DOHH2 (cell line): ENCODE data around the gene SNCG.

ENCODE experiments used
- H3F3A ChIP-seq: fragments of 200-600 bp; sonication (generic), shearing (Covaris generic); 2 replicates; pipeline ENCODE4 v1.6.0; 2016; ENCODE audit warnings: antibody characterized with exemption, mild to moderate bottlenecking; ENCODE audit not compliant: control insufficient read depth, insufficient read depth
- H3K27ac ChIP-seq: fragments of 200-600 bp; sonication (generic); 2 replicates; pipeline ENCODE4 v1.5.1; 2014; ENCODE audit warnings: low read depth, mild to moderate bottlenecking, low read length, moderate library complexity
- H3K27me3 ChIP-seq: fragments of 200-600 bp; sonication (generic); 2 replicates; pipeline ENCODE4 v1.6.1; 2014; ENCODE audit warnings: mild to moderate bottlenecking, low read length, mixed read lengths; ENCODE audit not compliant: control insufficient read depth
- H3K36me3 ChIP-seq: fragments of 200-600 bp; sonication (generic); 2 replicates; pipeline ENCODE4 v1.6.1; 2014; ENCODE audit warnings: mild to moderate bottlenecking, low read length, moderate library complexity, mixed read lengths; ENCODE audit not compliant: control insufficient read depth
- H3K4me1 ChIP-seq: fragments of 200-600 bp; sonication (generic); 2 replicates; pipeline ENCODE4 v1.6.1; 2014; ENCODE audit warnings: mild to moderate bottlenecking, low read length, mixed read lengths; ENCODE audit not compliant: control insufficient read depth
- H3K4me2 ChIP-seq: fragments of 200-600 bp; sonication (generic); 2 replicates; pipeline ENCODE4 v1.6.0; 2014; ENCODE audit warnings: mild to moderate bottlenecking, low read length, moderate library complexity
- H3K4me3 ChIP-seq: fragments of 200-600 bp; sonication (generic); 2 replicates; pipeline ENCODE4 v1.5.1; 2014; ENCODE audit warnings: mild to moderate bottlenecking, low read length, mixed read lengths
- H3K79me2 ChIP-seq: fragments of 200-600 bp; sonication (generic); 2 replicates; pipeline ENCODE4 v1.6.1; 2014; ENCODE audit warnings: mild to moderate bottlenecking, low read length, mixed read lengths; ENCODE audit not compliant: control insufficient read depth
- H3K9me2 ChIP-seq: fragments of 200-600 bp; sonication (generic); replicated peaks from 2 replicates; pipeline ENCODE4 v1.6.1; 2014; ENCODE audit warnings: mild to moderate bottlenecking, low read length, mixed read lengths; ENCODE audit not compliant: control insufficient read depth
- H3K9me3 ChIP-seq: fragments of 200-600 bp; sonication (generic); 2 replicates; pipeline ENCODE4 v1.6.1; 2014; ENCODE audit warnings: antibody characterized with exemption, low read length, mixed read lengths; ENCODE audit not compliant: control insufficient read depth, insufficient read depth
- H4K20me1 ChIP-seq: fragments of 200-600 bp; sonication (generic); 2 replicates; pipeline ENCODE4 v1.6.0; 2014; ENCODE audit warnings: low read depth, mild to moderate bottlenecking, antibody characterized with exemption, low read length, moderate library complexity; ENCODE audit not compliant: control insufficient read depth, insufficient read depth
- EZH2phosphoT487 ChIP-seq: fragments of 200-600 bp; sonication (generic); IDR thresholded peaks from 2 replicates; pipeline ENCODE4 v1.6.1; 2017; ENCODE audit warnings: borderline replicate concordance, mild to moderate bottlenecking, antibody characterized with exemption, low read length, moderate library complexity, mixed read lengths
- TF ChIP-seq, protein P1 (sequence below): fragments of 200-600 bp; sonication (generic); IDR thresholded peaks from one replicate; pipeline ENCODE4 v1.5.1; 2014; ENCODE audit warnings: antibody characterized with exemption, mild to moderate bottlenecking, low read depth, low read length; ENCODE audit not compliant: poor library complexity, severe bottlenecking

The SNCG gene

DNA sequence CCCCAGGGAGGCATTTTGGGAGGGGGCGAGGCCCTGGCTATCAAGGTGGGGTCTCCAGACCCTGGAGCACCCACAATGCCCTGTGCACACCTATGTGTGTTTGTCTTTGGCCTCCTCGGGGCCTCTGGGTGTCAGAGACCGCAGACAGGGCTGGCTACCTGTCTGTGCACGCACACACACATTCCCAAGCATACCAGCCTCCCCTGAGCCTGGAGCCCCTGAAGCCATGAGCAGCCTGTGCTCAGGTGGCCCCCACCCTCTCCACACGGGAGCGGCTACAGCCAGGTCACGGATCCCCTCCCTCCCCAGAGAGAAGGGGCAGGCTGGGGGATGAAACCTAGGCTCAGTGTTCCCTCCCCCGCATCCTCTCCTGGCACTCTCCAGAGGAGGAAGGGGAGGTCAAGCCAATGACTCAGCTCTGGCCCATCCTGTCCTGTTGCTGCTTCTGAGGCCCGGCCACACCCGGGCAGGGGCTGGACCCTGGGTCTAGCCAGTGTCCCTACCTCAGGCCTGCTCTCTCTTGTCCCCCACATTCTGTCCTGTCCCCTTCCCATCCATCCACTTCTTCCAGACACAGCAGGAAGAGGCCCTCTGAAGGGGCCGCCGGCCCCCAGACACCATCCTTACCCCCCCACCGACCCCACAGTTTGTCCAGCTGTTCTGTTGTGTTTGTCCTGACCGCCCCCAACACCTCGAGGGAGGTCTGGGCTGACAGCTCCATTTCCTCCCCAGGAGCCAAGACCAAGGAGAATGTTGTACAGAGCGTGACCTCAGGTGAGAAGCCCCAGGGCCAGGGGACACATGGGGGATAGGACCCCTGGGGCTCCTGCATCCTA lies 720 bp downstream of the SNCG start:
- H3F3A ChIP-seq: no peaks in the 10 kb centered on the region
- no peaks in the 10 kb centered on the region for H3K9me3 ChIP-seq
- no peaks in the 10 kb centered on the region for H3K79me2 ChIP-seq
- H4K20me1 ChIP-seq: no peaks in the 10 kb centered on the region
- TF ChIP-seq, protein P1, sequence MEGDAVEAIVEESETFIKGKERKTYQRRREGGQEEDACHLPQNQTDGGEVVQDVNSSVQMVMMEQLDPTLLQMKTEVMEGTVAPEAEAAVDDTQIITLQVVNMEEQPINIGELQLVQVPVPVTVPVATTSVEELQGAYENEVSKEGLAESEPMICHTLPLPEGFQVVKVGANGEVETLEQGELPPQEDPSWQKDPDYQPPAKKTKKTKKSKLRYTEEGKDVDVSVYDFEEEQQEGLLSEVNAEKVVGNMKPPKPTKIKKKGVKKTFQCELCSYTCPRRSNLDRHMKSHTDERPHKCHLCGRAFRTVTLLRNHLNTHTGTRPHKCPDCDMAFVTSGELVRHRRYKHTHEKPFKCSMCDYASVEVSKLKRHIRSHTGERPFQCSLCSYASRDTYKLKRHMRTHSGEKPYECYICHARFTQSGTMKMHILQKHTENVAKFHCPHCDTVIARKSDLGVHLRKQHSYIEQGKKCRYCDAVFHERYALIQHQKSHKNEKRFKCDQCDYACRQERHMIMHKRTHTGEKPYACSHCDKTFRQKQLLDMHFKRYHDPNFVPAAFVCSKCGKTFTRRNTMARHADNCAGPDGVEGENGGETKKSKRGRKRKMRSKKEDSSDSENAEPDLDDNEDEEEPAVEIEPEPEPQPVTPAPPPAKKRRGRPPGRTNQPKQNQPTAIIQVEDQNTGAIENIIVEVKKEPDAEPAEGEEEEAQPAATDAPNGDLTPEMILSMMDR: no peak
- no peak for TF ChIP-seq EZH2phosphoT487
- no peaks in the 10 kb centered on the region for H3K36me3 ChIP-seq
- no peak overlapping the region for H3K27ac ChIP-seq
- no peak overlapping the region for H3K4me3 ChIP-seq
- no peaks in the 10 kb centered on the region for H3K9me2 ChIP-seq
- H3K4me1 ChIP-seq: no peaks in the 10 kb centered on the region
- H3K27me3 ChIP-seq: no peaks in the 10 kb centered on the region
- no peak overlapping the region for H3K4me2 ChIP-seq

- H3K9me2 ChIP-seq: no peaks in the 10 kb centered on the region
- H3F3A ChIP-seq: no peaks in the 10 kb centered on the region
- no peaks in the 10 kb centered on the region for H3K36me3 ChIP-seq
- TF ChIP-seq, protein P1: no peak
- no peaks in the 10 kb centered on the region for H3K27me3 ChIP-seq
- H4K20me1 ChIP-seq: no peaks in the 10 kb centered on the region
- H3K79me2 ChIP-seq: no peaks in the 10 kb centered on the region
- H3K4me1 ChIP-seq: no peaks in the 10 kb centered on the region
- H3K4me3 ChIP-seq: no peak overlapping the region
- no peak overlapping the region for H3K27ac ChIP-seq
- H3K4me2 ChIP-seq: no peak overlapping the region
- H3K9me3 ChIP-seq: no peaks in the 10 kb centered on the region
Measured at GRCh38 chr10:86959737-86960002, 1.3 kb downstream of the SNCG start.

DNA sequence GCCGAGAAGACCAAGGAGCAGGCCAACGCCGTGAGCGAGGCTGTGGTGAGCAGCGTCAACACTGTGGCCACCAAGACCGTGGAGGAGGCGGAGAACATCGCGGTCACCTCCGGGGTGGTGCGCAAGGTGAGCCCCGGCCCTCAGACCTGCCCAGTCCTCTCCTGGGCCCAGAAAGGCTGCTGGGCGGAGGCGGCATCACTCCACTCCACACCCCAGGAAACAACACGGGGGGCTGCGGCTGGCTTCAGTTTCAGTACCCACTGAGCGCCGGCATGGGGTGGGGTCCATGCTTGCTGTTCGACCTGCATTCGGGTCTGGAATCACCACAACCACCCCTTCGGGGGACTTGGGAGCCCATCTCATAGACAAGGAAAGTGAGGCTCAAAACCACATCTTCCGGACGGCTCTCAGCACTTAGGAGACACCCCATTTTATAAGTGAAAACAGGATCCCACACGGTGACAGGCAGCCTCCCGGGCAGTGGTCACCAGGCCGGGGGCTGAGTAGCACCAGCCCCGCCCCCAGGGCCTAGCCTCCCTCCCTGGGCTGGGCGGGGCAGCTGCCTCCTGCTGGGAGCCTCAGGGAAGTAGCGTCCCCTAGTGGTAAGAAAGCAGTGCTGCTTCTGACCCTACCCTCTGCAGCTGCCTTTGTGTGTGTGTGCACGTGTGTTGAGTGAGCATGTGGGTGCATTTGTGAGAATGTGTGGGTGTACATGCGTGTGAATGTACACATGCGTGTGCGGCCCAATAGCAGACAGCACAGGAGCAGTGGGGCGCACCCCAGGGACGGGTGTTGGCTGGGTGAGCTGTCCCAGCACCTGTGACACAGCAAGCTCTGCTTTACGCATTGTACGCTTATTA lies 1.8 kb downstream of the SNCG start:
- H4K20me1 ChIP-seq: no peaks in the 10 kb centered on the region
- no peak overlapping the region for H3K27ac ChIP-seq
- H3K27me3 ChIP-seq: no peaks in the 10 kb centered on the region
- H3K4me1 ChIP-seq: no peaks in the 10 kb centered on the region
- no peaks in the 10 kb centered on the region for H3K9me3 ChIP-seq
- H3F3A ChIP-seq: no peaks in the 10 kb centered on the region
- no peaks in the 10 kb centered on the region for H3K36me3 ChIP-seq
- no peak for TF ChIP-seq EZH2phosphoT487
- TF ChIP-seq, protein P1: peak; percentile 94
- H3K4me3 ChIP-seq: no peak overlapping the region
- no peaks in the 10 kb centered on the region for H3K79me2 ChIP-seq
- H3K9me2 ChIP-seq: no peaks in the 10 kb centered on the region
- no peak overlapping the region for H3K4me2 ChIP-seq
